GM12875 (cell line): Measurements from ENCODE around the gene EFEMP1.

Experiments used
- H3K4me3 ChIP-seq: one replicate; pipeline ENCODE4 v1.5.1; 2011; ENCODE audit warnings: low read depth, low read length, control low read depth
- TF ChIP-seq, protein P1 (sequence below): IDR thresholded peaks from 2 replicates; pipeline ENCODE4 v1.5.1; 2011; ENCODE audit warnings: low read depth, mild to moderate bottlenecking, control low read depth, inconsistent platforms, low read length, moderate library complexity, borderline replicate concordance; ENCODE audit not compliant: insufficient read depth

Gene EFEMP1

GRCh38 chr2:55962915-55963314 lies 39.3 kb upstream of the EFEMP1 start:
- H3K4me3 ChIP-seq = no peak overlapping the region
- TF ChIP-seq, protein P1, sequence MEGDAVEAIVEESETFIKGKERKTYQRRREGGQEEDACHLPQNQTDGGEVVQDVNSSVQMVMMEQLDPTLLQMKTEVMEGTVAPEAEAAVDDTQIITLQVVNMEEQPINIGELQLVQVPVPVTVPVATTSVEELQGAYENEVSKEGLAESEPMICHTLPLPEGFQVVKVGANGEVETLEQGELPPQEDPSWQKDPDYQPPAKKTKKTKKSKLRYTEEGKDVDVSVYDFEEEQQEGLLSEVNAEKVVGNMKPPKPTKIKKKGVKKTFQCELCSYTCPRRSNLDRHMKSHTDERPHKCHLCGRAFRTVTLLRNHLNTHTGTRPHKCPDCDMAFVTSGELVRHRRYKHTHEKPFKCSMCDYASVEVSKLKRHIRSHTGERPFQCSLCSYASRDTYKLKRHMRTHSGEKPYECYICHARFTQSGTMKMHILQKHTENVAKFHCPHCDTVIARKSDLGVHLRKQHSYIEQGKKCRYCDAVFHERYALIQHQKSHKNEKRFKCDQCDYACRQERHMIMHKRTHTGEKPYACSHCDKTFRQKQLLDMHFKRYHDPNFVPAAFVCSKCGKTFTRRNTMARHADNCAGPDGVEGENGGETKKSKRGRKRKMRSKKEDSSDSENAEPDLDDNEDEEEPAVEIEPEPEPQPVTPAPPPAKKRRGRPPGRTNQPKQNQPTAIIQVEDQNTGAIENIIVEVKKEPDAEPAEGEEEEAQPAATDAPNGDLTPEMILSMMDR = no peak

- TF ChIP-seq, protein P1 = peak; percentile 46; the same call in 1 of the 2 replicates
Observed at GRCh38 chr2:55961318-55961911, 37.8 kb upstream of the EFEMP1 start.

DNA sequence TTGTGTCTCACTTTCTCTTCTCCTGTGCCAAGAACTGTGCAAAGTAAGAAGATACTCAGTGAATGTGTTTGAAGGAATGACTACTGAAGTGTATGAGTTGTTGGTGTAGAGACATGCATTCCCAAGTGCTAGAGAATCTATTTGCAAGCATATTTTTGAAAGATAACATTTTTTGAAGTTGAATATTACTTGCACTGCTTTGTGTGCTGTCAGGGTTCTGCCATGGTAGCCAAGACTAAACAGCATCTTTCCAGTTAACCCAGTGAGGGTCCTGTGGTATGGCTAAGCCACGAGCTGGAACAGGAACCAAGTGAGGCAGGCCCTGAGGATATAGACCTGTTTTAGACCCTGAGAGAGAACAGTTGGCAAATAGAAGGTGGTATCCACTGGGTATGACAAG lies 35.2 kb upstream of the EFEMP1 start:
- TF ChIP-seq, protein P1 = no peak
- no peak overlapping the region for H3K4me3 ChIP-seq

More at GRCh38 chr2:55961318-55961911, 37.8 kb upstream of the EFEMP1 start:
- no peak overlapping the region for H3K4me3 ChIP-seq

DNA sequence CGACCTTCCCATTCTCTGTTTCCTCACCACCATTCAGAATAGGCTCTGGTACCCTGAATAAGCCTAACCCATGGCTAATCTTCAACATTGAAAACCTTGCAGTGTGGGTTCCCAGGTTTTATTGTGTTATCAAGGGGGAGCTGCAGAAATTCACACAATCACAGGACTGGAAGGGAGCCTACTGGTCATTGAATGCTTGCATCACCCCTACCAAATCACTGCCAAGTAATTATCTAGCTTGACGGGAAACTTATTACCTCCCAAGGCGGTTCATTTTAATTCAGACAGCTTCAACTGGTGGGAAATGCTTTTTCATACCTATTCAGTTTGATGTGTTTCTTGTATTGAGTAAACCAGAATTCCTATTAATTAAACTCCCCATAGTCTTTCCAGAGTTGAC lies 33.6 kb upstream of the EFEMP1 start:
- TF ChIP-seq, protein P1 = no peak
- no peak overlapping the region for H3K4me3 ChIP-seq

DNA sequence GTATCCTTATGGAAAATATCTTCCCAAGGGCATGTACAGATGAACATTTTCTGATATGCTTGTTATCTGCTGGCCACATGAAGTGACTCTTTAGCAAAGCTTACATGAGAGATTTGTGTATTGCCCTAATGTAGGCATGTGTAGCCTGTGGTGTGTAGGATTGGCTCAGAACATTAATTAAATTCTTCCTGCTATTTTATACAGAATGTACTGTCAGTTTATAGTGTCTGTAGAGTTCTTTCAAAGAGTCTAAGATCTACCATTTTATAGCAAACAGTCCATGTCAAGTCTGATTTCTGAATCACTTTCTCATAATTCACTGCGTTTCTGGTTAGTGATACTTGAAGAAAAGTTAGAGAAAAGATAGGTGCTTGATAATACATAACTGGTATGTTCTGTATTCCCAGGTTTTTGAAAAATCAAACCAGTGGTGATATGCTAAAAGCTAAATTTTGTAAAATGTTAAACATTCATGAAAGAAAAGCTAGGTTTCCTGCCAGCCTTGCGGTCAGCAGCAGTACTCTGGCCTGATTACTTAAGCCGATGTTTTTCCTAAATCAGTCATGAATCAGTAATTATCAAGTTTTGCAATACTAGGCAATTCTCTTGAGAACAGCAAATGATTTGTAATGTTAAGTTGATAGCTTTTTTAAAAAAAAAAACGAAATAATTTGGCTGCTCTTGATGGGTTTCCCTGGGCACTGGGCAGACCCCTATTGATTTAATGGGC lies 30.9 kb upstream of the EFEMP1 start:
- no peak overlapping the region for H3K4me3 ChIP-seq
- TF ChIP-seq, protein P1 = no peak

GRCh38 chr2:55952415-55952814 lies 28.8 kb upstream of the EFEMP1 start:
- no peak overlapping the region for H3K4me3 ChIP-seq
- TF ChIP-seq, protein P1 = no peak

GRCh38 chr2:55951533-55951932 lies 28.0 kb upstream of the EFEMP1 start:
- TF ChIP-seq, protein P1 = no peak
- no peak overlapping the region for H3K4me3 ChIP-seq
